B cell (primary cell): Measurements from ENCODE around the gene HNRNPAB. TPM values are rescaled to one million over a fixed set of nuclear protein-coding genes. Genes with fewer than 3 reads are reported as not detected.

Experiments used
- ATAC-seq: fragments of 200-7000 bp; cut with Tn5 transposase; one replicate; pipeline ENCODE4 v1.10.0; 2021; ENCODE audit warnings: low read depth, mild to moderate bottlenecking, moderate number of reproducible peaks, moderate library complexity
- CTCF ChIA-PET: fragments of 350-600 bp; sonication (Branson Sonifier 250); formaldehyde crosslinking; loops from one replicate; lab custom pipeline; 2021; ENCODE audit warnings: antibody characterized with exemption, inconsistent platforms; lab: Charles Lee
- POLR2A ChIA-PET: fragments of 350-600 bp; sonication (Branson Sonifier 250); formaldehyde crosslinking; loops from one replicate; lab custom pipeline; 2021; ENCODE audit warnings: antibody characterized with exemption; lab: Charles Lee
- DNase-seq: peaks from one replicate; pipeline ENCODE4 v3.0.0; 2013
- H2AFZ ChIP-seq: 2 replicates; pipeline ENCODE4 v1.6.1; 2012; ENCODE audit warnings: mild to moderate bottlenecking, low read depth, low read length; ENCODE audit not compliant: insufficient read depth, poor library complexity, severe bottlenecking
- H3K27ac ChIP-seq, 2 donors: 1 replicate in 1 of 2; 2 replicates in 1 of 2; pipeline ENCODE4 v1.5.1; 2012 to 2013; ENCODE audit warnings: low read length in 2 of 2, mild to moderate bottlenecking in 2 of 2, moderate library complexity in 1 of 2
- H3K27me3 ChIP-seq, 4 experiments: fragments of 200-600 bp in 1 of 4; sonication (generic) in 1 of 4; replicated peaks in 1 of 4; 1 replicate in 2 of 4; 2 replicates in 2 of 4; pipeline versions ENCODE4 v1.6.1 to v1.7.0; 2013 to 2016; ENCODE audit warnings: low read length in 3 of 4, mild to moderate bottlenecking in 2 of 4, mixed read lengths in 1 of 4, moderate library complexity in 1 of 4; ENCODE audit not compliant: insufficient read depth in 4 of 4, control insufficient read depth in 3 of 4; ENCODE audit errors: control extremely low read depth in 1 of 4
- H3K36me3 ChIP-seq, 2 experiments: replicated peaks in 1 of 2; 1 replicate in 1 of 2; 2 replicates in 1 of 2; pipeline versions ENCODE4 v1.6.1 to v1.7.1; 2013; ENCODE audit warnings: low read length in 1 of 2; ENCODE audit not compliant: insufficient read depth in 2 of 2, control insufficient read depth in 1 of 2; ENCODE audit errors: control extremely low read depth in 1 of 2, extremely low read depth in 1 of 2
- H3K4me1 ChIP-seq, 2 donors: fragments of 200-600 bp in 1 of 2; sonication (generic) in 1 of 2; 1 replicate in 1 of 2; 2 replicates in 1 of 2; pipeline versions ENCODE4 v1.5.1 to v1.6.1; 2013 to 2017; ENCODE audit warnings: low read length in 2 of 2; ENCODE audit not compliant: control insufficient read depth in 2 of 2, insufficient read depth in 2 of 2
- H3K4me2 ChIP-seq: replicated peaks from 2 replicates; pipeline ENCODE3; 2012; ENCODE audit warnings: mild to moderate bottlenecking, low read depth, low read length; ENCODE audit not compliant: poor library complexity, severe bottlenecking
- H3K4me3 ChIP-seq, 5 experiments: fragments of 200-600 bp in 1 of 5; sonication (generic) in 1 of 5; 1 replicate in 3 of 5; 2 replicates in 2 of 5; pipeline versions ENCODE4 v1.5.1 to v1.7.0; 2011 to 2016; ENCODE audit warnings: low read length in 4 of 5, mild to moderate bottlenecking in 4 of 5, low read depth in 2 of 5, control low read depth in 1 of 5, moderate library complexity in 1 of 5; ENCODE audit not compliant: insufficient read depth in 1 of 5; ENCODE audit errors: control extremely low read depth in 1 of 5, extremely low read depth in 1 of 5
- H3K79me2 ChIP-seq: fragments of 200-600 bp; sonication (generic); one replicate; pipeline ENCODE4 v1.6.0; 2016; ENCODE audit warnings: low read length; ENCODE audit not compliant: control insufficient read depth, insufficient read depth
- H3K9ac ChIP-seq: fragments of 200-600 bp; sonication (generic); 2 replicates; pipeline ENCODE4 v1.6.1; 2017; ENCODE audit warnings: mild to moderate bottlenecking, low read length, moderate library complexity
- H3K9me3 ChIP-seq, 3 donors: one replicate each; pipeline versions ENCODE4 v1.6.1 to v1.7.1; 2013; ENCODE audit warnings: low read length in 2 of 3; ENCODE audit not compliant: control insufficient read depth in 2 of 3, insufficient read depth in 1 of 3; ENCODE audit errors: control extremely low read depth in 1 of 3
- H4K20me1 ChIP-seq: 2 replicates; pipeline ENCODE4 v1.6.0; 2012; ENCODE audit warnings: mild to moderate bottlenecking, low read length; ENCODE audit not compliant: insufficient read depth, control insufficient read depth, poor library complexity, severe bottlenecking
- H3K27ac Mint-ChIP-seq: one replicate; pipeline ENCODE4 v1.8.0; 2021; ENCODE audit warnings: mixed read lengths
- H3K27me3 Mint-ChIP-seq: one replicate; pipeline ENCODE4 v1.8.0; 2021; ENCODE audit warnings: mixed read lengths
- H3K4me1 Mint-ChIP-seq: one replicate; pipeline ENCODE4 v1.8.0; 2021; ENCODE audit warnings: mixed read lengths
- H3K4me3 Mint-ChIP-seq: one replicate; pipeline ENCODE4 v1.8.0; 2021; ENCODE audit warnings: mixed read lengths
- H3K9me3 Mint-ChIP-seq: one replicate; pipeline ENCODE4 v1.8.0; 2022; ENCODE audit warnings: mixed read lengths; ENCODE audit not compliant: insufficient read depth
- CTCF ChIP-seq: fragments of 200-600 bp; IDR thresholded peaks from one replicate; pipeline ENCODE4 v1.8.0; 2022; ENCODE audit warnings: antibody characterized with exemption, mild to moderate bottlenecking
- EZH2 ChIP-seq: IDR thresholded peaks from 2 replicates; pipeline ENCODE4 v1.6.1; 2012; ENCODE audit warnings: borderline replicate concordance, low read depth, mild to moderate bottlenecking, moderate library complexity, low read length; ENCODE audit not compliant: insufficient read depth, poor library complexity, severe bottlenecking
- WGBS: methylation state at CpG from one replicate; pipeline ENCODE4 v1.1.5; 2013; ENCODE audit warnings: missing lambda C conversion rate; ENCODE audit not compliant: insufficient coverage; 5-methylcytosine and 5-hydroxymethylcytosine counted together
- intact Hi-C: fragments of 100-400 bp; cut with micrococcal nuclease; formaldehyde crosslinking; loops from one replicate; pipeline ENCODE4 v1.10.0; 2022
- polyA plus RNA-seq: library from polyadenylated mRNA; depleted of rRNA; stranded (reverse); fragments of >200 nt; gene quantifications from 2 replicates; pipeline ENCODE4 v1.2.3, GENCODE V29; 2012
- total RNA-seq, 2 donors: library from RNA; stranded (reverse); fragments of 120-200 nt in 1 of 2; gene quantifications; 1 replicate in 1 of 2; 2 replicates in 1 of 2; pipeline versions ENCODE4 v1.2.3 to v1.2.4, GENCODE V29; 2013 to 2022

HNRNPAB gene
- total and polyA plus RNA-seq, 2 donors (not counting 1 experiment from before 2014, with no cell fraction given): 25.1 to 75.1 TPM

GRCh38 chr5:178216088-178216534 lies 11.8 kb downstream of the HNRNPAB start:
- Histone ChIP-seq H3K4me3 (no peak overlapping the region), H3K79me2 (peaks cover 22% of the 10 kb centered on the region), H3K27me3 (no peaks in the 10 kb centered on the region), H3K4me1 (peaks cover 7 to 11% of the 10 kb centered on the region in 2 donors), H2AFZ (no peak overlapping the region), H3K36me3 (peaks cover 0 to 70% of the 10 kb centered on the region in 2 experiments), H3K4me2 (peak overlapping the region; percentile 28), H3K9me3 (no peaks in the 10 kb centered on the region), H3K27ac (no peak overlapping the region), H3K9ac (no peak overlapping the region), H4K20me1 (peaks cover 29% of the 10 kb centered on the region)
- H3K9me3 Mint-ChIP-seq: no peaks in the 10 kb centered on the region
- POLR2A ChIA-PET: interaction anchor here (0.5 kb wide), 1 partner anchor 1865 kb away, joined by 6 read pairs; no protein-coding TSS in a partner anchor
- 83% methylated on average over 2 of the region's 5 CpGs for WGBS
- intact Hi-C loops: no loop called here
- TF ChIP-seq EZH2 (no peak), CTCF (no peak)
- no peaks in the 10 kb centered on the region for H3K27me3 Mint-ChIP-seq
- CTCF ChIA-PET: interaction anchor here (1.5 to 2.5 kb wide), 3 partner anchors 10 to 19 kb away, joined by 3 to 7 read pairs (median 5); partner anchors contain the start of gene HNRNPAB
- peaks cover 13% of the 10 kb centered on the region for H3K4me1 Mint-ChIP-seq
- DNase-seq (no peak), ATAC-seq (peak; percentile 36)
- peak overlapping the region; percentile 28 for H3K27ac Mint-ChIP-seq
- no peak overlapping the region for H3K4me3 Mint-ChIP-seq

GRCh38 chr5:178216779-178217178 lies 12.4 kb downstream of the HNRNPAB start:
- Histone ChIP-seq H3K79me2 (peaks cover 22% of the 10 kb centered on the region), H3K4me3 (no peak overlapping the region), H3K27me3 (no peaks in the 10 kb centered on the region), H2AFZ (no peak overlapping the region), H3K36me3 (peaks cover 0 to 70% of the 10 kb centered on the region in 2 experiments), H3K9ac (no peak overlapping the region), H3K4me1 (peaks cover 7 to 13% of the 10 kb centered on the region in 2 donors), H3K9me3 (no peaks in the 10 kb centered on the region), H3K4me2 (no peak overlapping the region), H4K20me1 (peaks cover 36% of the 10 kb centered on the region), H3K27ac (no peak overlapping the region)
- WGBS: 90% methylated on average over 3 of the region's 3 CpGs
- no peak overlapping the region for H3K4me3 Mint-ChIP-seq
- CTCF ChIA-PET: interaction anchor here (1.6 kb wide), 1 partner anchor 11 kb away, joined by 3 read pairs; no protein-coding TSS in a partner anchor
- H3K9me3 Mint-ChIP-seq: no peaks in the 10 kb centered on the region
- POLR2A ChIA-PET: interaction anchor here (0.5 to 0.7 kb wide), 4 partner anchors 19 to 1866 kb away, joined by 3 to 6 read pairs (median 5); partner anchors contain the start of gene NSD1
- no peak for ATAC-seq
- H3K27me3 Mint-ChIP-seq: no peaks in the 10 kb centered on the region
- DNase-seq: no peak
- TF ChIP-seq CTCF (no peak), EZH2 (no peak)
- peaks cover 20% of the 10 kb centered on the region for H3K4me1 Mint-ChIP-seq
- no peak overlapping the region for H3K27ac Mint-ChIP-seq
- intact Hi-C loops: no loop called here
